Measurements from ENCODE around the gene GARIN5B.

GRCh38 chr19:55316646-55317045, 46.4 kb downstream of the GARIN5B start:
- TF ChIP-seq POLR2AphosphoS5 (IDR thresholded peaks at IDR 0.05; ENCODE audit: low read depth) = no peak
- TF ChIP-seq CTCF (conservative IDR thresholded peaks at IDR 0.05; ENCODE audit: low read depth in 2 of 2) = no peak
- no peak for TF ChIP-seq EZH2 (IDR thresholded peaks at IDR 0.05; ENCODE audit: low read depth, unreplicated experiment)
- TF ChIP-seq REST (IDR thresholded peaks at IDR 0.05; ENCODE audit: unreplicated experiment) = no peak
- TF ChIP-seq EZH2phosphoT487 (IDR thresholded peaks at IDR 0.05; ENCODE audit: unreplicated experiment) = no peak
- no peak for TF ChIP-seq CREB1 (CRISPR knock-in tag; IDR thresholded peaks at IDR 0.05; ENCODE audit: low read depth)
- no peak for TF ChIP-seq ETS1 (IDR thresholded peaks at IDR 0.05)
- no peak for TF ChIP-seq ZNF331 (CRISPR knock-in tag; IDR thresholded peaks at IDR 0.05; ENCODE audit: low read depth)
- TF ChIP-seq ZNF114 (CRISPR knock-in tag; IDR thresholded peaks at IDR 0.05) = no peak
- no peak for TF ChIP-seq NANOG (IDR thresholded peaks at IDR 0.05; ENCODE audit: borderline replicate concordance)
- no peak for TF ChIP-seq JUNB (IDR thresholded peaks at IDR 0.05; ENCODE audit: unreplicated experiment)
- TF ChIP-seq STAT1 (IDR thresholded peaks at IDR 0.05; ENCODE audit: unreplicated experiment) = no peak
- TF ChIP-seq ZNF462 (CRISPR knock-in tag; IDR thresholded peaks at IDR 0.05) = no peak
